Measurements from ENCODE around the gene KCND3. TPM values are rescaled to one million over a fixed set of nuclear protein-coding genes. Genes with fewer than 3 reads are reported as not detected.

KCND3 gene
- total RNA-seq, 1 donor from 2014 or later: 0.86 TPM

DNA sequence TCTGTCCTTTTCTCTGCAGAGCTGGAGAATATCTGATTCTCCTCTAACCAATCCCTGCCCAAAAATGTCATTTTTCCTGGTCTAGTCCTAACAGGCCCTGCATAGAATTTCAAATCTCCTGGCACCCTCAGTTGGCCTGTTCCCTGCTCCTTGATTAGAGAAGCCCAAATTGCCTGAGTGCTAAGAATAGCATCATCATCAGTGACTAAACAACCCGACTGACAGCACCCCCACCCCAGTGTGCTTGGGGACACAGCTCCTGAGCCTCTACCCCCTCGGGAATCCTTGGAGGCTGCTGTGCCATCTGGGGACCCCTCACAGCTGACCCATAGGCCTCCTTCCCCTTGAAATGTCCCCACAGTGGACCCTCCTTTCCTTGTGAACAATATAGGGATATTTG lies 139.4 kb downstream of the KCND3 start:
- Mint-ChIP-seq H3K27me3 (ENCODE audit: low read depth) (peaks cover 28% of the 10 kb centered on the region), H3K4me3 (no peak overlapping the region), H3K9me3 (no peaks in the 10 kb centered on the region), H3K27ac (ENCODE audit: unreplicated experiment) (no peak overlapping the region), H3K36me3 (ENCODE audit: low read depth) (no peaks in the 10 kb centered on the region), H3K4me1 (peaks cover 5% of the 10 kb centered on the region)
- DNase-seq (ENCODE audit: low read depth, low spot score): no peak
- TF ChIP-seq, protein P1, sequence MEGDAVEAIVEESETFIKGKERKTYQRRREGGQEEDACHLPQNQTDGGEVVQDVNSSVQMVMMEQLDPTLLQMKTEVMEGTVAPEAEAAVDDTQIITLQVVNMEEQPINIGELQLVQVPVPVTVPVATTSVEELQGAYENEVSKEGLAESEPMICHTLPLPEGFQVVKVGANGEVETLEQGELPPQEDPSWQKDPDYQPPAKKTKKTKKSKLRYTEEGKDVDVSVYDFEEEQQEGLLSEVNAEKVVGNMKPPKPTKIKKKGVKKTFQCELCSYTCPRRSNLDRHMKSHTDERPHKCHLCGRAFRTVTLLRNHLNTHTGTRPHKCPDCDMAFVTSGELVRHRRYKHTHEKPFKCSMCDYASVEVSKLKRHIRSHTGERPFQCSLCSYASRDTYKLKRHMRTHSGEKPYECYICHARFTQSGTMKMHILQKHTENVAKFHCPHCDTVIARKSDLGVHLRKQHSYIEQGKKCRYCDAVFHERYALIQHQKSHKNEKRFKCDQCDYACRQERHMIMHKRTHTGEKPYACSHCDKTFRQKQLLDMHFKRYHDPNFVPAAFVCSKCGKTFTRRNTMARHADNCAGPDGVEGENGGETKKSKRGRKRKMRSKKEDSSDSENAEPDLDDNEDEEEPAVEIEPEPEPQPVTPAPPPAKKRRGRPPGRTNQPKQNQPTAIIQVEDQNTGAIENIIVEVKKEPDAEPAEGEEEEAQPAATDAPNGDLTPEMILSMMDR (conservative IDR thresholded peaks at IDR 0.05): no peak

DNA sequence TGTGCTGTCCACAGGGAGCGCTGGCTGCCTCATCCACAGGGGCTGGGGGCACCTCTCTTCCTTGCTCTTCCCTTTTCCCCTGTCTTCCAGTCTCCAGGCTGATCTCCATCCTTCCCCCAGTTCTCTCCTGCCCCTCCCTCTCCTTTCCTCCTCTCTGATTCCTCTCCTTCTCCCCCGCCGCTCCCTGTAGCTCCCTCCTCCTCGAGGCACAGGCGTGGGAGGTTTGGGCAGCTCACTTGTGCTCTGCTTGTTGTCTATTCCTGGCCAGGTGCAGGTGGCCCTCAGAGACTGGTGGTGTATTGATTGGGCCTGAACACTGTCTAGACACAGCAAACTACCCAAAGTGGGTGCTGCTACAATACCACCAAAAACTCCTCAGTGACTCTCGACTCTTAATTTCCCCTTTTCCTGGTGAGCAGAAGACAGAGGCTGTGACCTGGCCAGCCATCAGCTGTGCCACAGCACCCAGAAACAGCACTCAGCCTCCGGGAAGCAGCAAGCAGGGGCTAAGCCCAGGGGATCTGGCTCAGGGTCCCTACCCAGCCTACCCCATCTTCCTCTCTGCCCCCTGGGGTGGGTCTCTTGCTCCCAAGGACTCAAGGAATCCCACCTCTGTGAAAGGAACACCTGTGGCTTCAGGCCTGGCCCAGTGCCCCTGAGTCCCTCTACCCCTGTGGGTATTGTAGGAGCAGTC lies 140.5 kb downstream of the KCND3 start:
- H3K4me3 Mint-ChIP-seq: no peak overlapping the region
- no peak for DNase-seq (ENCODE audit: low read depth, low spot score)
- H3K27ac Mint-ChIP-seq (ENCODE audit: unreplicated experiment): no peak overlapping the region
- TF ChIP-seq, protein P1 (conservative IDR thresholded peaks at IDR 0.05): no peak
- H3K27me3 Mint-ChIP-seq (ENCODE audit: low read depth): peaks cover 37% of the 10 kb centered on the region
- H3K36me3 Mint-ChIP-seq (ENCODE audit: low read depth): no peaks in the 10 kb centered on the region
- peaks cover 5% of the 10 kb centered on the region for H3K4me1 Mint-ChIP-seq
- H3K9me3 Mint-ChIP-seq: no peaks in the 10 kb centered on the region

DNA sequence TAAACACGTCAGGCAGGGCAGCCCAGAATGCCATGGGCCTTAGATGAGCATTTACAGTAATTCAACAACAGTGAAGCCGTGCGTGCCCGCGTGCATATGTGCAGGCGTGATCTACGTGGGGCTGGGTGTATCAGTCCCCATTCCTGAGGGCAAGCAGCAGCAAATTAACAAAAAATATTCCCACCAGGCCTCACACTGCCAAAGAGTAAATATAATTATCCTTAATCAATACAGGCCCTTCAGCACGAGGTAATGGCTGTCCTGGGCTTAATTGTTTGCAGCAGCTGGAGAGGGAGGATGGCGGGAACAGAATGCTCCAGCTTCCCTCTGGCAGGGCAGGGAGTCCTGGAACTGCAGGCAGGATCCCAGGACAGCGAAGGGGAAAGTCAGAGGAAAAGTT lies 142.0 kb downstream of the KCND3 start:
- H3K27ac Mint-ChIP-seq (ENCODE audit: unreplicated experiment): no peak overlapping the region

DNA sequence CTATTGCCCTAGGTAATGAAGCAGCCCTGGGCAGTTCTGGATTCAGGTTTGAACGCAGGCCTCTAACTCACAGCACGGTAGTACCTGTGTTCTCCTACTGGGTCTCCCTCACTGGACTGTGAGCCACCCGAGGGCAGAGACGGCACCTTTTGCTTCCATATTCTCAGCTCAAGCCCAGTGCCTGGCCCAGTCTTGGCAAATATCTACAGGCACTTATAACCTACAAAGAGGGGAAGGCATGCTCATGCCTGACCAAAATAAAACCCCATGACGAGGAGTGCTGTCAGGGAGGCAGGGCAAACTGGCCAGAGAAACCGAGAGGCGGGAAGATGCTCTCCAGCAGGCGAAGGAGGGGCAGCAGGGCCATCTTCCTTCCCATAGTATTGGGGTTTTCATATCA lies 142.6 kb downstream of the KCND3 start:
- TF ChIP-seq, protein P1 (conservative IDR thresholded peaks at IDR 0.05): no peak
- H3K27me3 Mint-ChIP-seq (ENCODE audit: low read depth): peaks cover 41% of the 10 kb centered on the region
- no peak for DNase-seq (ENCODE audit: low read depth, low spot score)
- H3K4me3 Mint-ChIP-seq: no peak overlapping the region
- no peaks in the 10 kb centered on the region for H3K4me1 Mint-ChIP-seq
- H3K9me3 Mint-ChIP-seq: no peaks in the 10 kb centered on the region
- H3K27ac Mint-ChIP-seq (ENCODE audit: unreplicated experiment): no peak overlapping the region
- no peaks in the 10 kb centered on the region for H3K36me3 Mint-ChIP-seq (ENCODE audit: low read depth)

More for the DNA sequence above, 142.0 kb downstream of the KCND3 start:
- DNase-seq (ENCODE audit: low read depth, low spot score): no peak
- TF ChIP-seq, protein P1 (conservative IDR thresholded peaks at IDR 0.05): no peak
- H3K4me1 Mint-ChIP-seq: no peaks in the 10 kb centered on the region
- no peaks in the 10 kb centered on the region for H3K36me3 Mint-ChIP-seq (ENCODE audit: low read depth)
- H3K9me3 Mint-ChIP-seq: no peaks in the 10 kb centered on the region
- H3K4me3 Mint-ChIP-seq: no peak overlapping the region
- H3K27me3 Mint-ChIP-seq (ENCODE audit: low read depth): peaks cover 39% of the 10 kb centered on the region

GRCh38 chr1:111843177-111843576 lies 146.3 kb downstream of the KCND3 start:
- TF ChIP-seq, protein P1 (conservative IDR thresholded peaks at IDR 0.05): no peak
- no peak for DNase-seq (ENCODE audit: low read depth, low spot score)
- H3K9me3 Mint-ChIP-seq: no peaks in the 10 kb centered on the region
- no peak overlapping the region for H3K4me3 Mint-ChIP-seq
- H3K4me1 Mint-ChIP-seq: no peaks in the 10 kb centered on the region
- no peak overlapping the region for H3K27ac Mint-ChIP-seq (ENCODE audit: unreplicated experiment)
- H3K36me3 Mint-ChIP-seq (ENCODE audit: low read depth): no peaks in the 10 kb centered on the region
- peaks cover 42% of the 10 kb centered on the region for H3K27me3 Mint-ChIP-seq (ENCODE audit: low read depth)
